Endodermal cell (in vitro differentiated cells): Measurements from ENCODE around the gene MYORG. TPM values are rescaled to one million over a fixed set of nuclear protein-coding genes. Genes with fewer than 3 reads are reported as not detected.

Experiments used
- DNase-seq: peaks from one replicate; pipeline ENCODE4 v3.0.0-alpha.2; 2017
- H3K27ac ChIP-seq: 2 replicates; pipeline ENCODE4 v1.5.1; 2013; ENCODE audit warnings: mild to moderate bottlenecking, low read depth, low read length, moderate library complexity
- H3K27me3 ChIP-seq: 2 replicates; pipeline ENCODE4 v1.6.1; 2013; ENCODE audit warnings: mild to moderate bottlenecking, low read length, moderate library complexity; ENCODE audit not compliant: insufficient read depth, control insufficient read depth, poor library complexity, severe bottlenecking
- H3K36me3 ChIP-seq: 2 replicates; pipeline ENCODE4 v1.7.0; 2013; ENCODE audit warnings: mild to moderate bottlenecking, low read length, moderate library complexity; ENCODE audit not compliant: control insufficient read depth, insufficient read depth
- H3K4me1 ChIP-seq: one replicate; pipeline ENCODE4 v1.7.0; 2013; ENCODE audit warnings: low read length; ENCODE audit not compliant: control insufficient read depth, insufficient read depth
- H3K4me3 ChIP-seq: 2 replicates; pipeline ENCODE4 v1.5.1; 2013; ENCODE audit warnings: mild to moderate bottlenecking, low read length, moderate library complexity
- H3K9ac ChIP-seq: 2 replicates; pipeline ENCODE4 v1.6.1; 2013; ENCODE audit warnings: mild to moderate bottlenecking, low read length, moderate library complexity; ENCODE audit not compliant: poor library complexity, severe bottlenecking; ENCODE audit errors: extremely low read depth
- H3K9me3 ChIP-seq: 2 replicates; pipeline ENCODE4 v1.6.1; 2013; ENCODE audit warnings: mild to moderate bottlenecking, low read length, moderate library complexity; ENCODE audit not compliant: control insufficient read depth
- H3K27ac Mint-ChIP-seq: 2 replicates; pipeline ENCODE4 v1.8.0; 2020; ENCODE audit warnings: mixed read lengths
- H3K27me3 Mint-ChIP-seq: 2 replicates; pipeline ENCODE4 v1.8.0; 2021; ENCODE audit warnings: mild to moderate bottlenecking, mixed read lengths; ENCODE audit not compliant: insufficient read depth
- H3K36me3 Mint-ChIP-seq: 2 replicates; pipeline ENCODE4 v1.8.0; 2020; ENCODE audit warnings: low read depth, mixed read lengths
- H3K4me1 Mint-ChIP-seq: 2 replicates; pipeline ENCODE4 v1.8.0; 2020; ENCODE audit warnings: mixed read lengths
- H3K4me3 Mint-ChIP-seq: 2 replicates; pipeline ENCODE4 v1.8.0; 2020; ENCODE audit warnings: mild to moderate bottlenecking, moderate library complexity, mixed read lengths
- H3K9me3 Mint-ChIP-seq: 2 replicates; pipeline ENCODE4 v1.8.0; 2020; ENCODE audit warnings: mild to moderate bottlenecking, mixed read lengths
- CTCF ChIP-seq: fragments of 200-600 bp; sonication (generic); conservative IDR thresholded peaks from 2 replicates; pipeline ENCODE4 v1.5.0; 2021; ENCODE audit warnings: antibody characterized with exemption, mild to moderate bottlenecking
- WGBS, 2 experiments: methylation state at CpG; one replicate each; pipeline versions ENCODE4 v1.1.5 to v1.1.7; 2013; ENCODE audit warnings: missing lambda C conversion rate in 2 of 2, mixed read lengths in 1 of 2; ENCODE audit not compliant: insufficient coverage in 1 of 2, insufficient read length in 1 of 2; 5-methylcytosine and 5-hydroxymethylcytosine counted together
- total RNA-seq, 2 donors: library from RNA; stranded (reverse); fragmentation: NEBNext Ultra II Directional in 1 of 2; extraction: Animal tissue kit (Norgen Biotek cat#: 25700) in 1 of 2; gene quantifications; 2 replicates in 1 of 2; 3 replicates in 1 of 2; pipeline ENCODE4 v1.2.1, GENCODE V29; 2021

MYORG gene
- total RNA-seq, 2 donors from 2014 or later, result 56.7 to 58.8 TPM

- Histone ChIP-seq H3K4me1 (no peaks in the 10 kb centered on the region), H3K4me3 (no peak overlapping the region), H3K9me3 (no peaks in the 10 kb centered on the region), H3K36me3 (no peaks in the 10 kb centered on the region), H3K27ac (no peak overlapping the region), H3K9ac (no peak overlapping the region), H3K27me3 (no peaks in the 10 kb centered on the region)
- Mint-ChIP-seq H3K9me3 (no peaks in the 10 kb centered on the region), H3K36me3 (no peaks in the 10 kb centered on the region), H3K4me3 (no peak overlapping the region), H3K4me1 (no peaks in the 10 kb centered on the region), H3K27me3 (no peaks in the 10 kb centered on the region), H3K27ac (no peak overlapping the region)
- no peak for TF ChIP-seq CTCF
- peak; percentile 94 for DNase-seq
- WGBS, 2 experiments, result 0 to 10% methylated on average over 3 to 4 of the region's 6 CpGs
These were observed 36.6 kb upstream of the MYORG start for GRCh38 chr9:34413231-34413852.

- no peaks in the 10 kb centered on the region for H3K36me3 ChIP-seq
- Mint-ChIP-seq H3K27ac (no peak overlapping the region), H3K27me3 (no peaks in the 10 kb centered on the region), H3K4me3 (no peak overlapping the region), H3K9me3 (no peaks in the 10 kb centered on the region), H3K36me3 (no peaks in the 10 kb centered on the region), H3K4me1 (no peaks in the 10 kb centered on the region)
- no peaks in the 10 kb centered on the region for H3K9me3 ChIP-seq
- H3K27ac ChIP-seq, result no peak overlapping the region
- no peak overlapping the region for H3K9ac ChIP-seq
- WGBS, 2 experiments, result 38 to 50% methylated on average over 1 of the region's 1 CpG
- no peaks in the 10 kb centered on the region for H3K27me3 ChIP-seq
- DNase-seq, result no peak
- H3K4me1 ChIP-seq, result no peaks in the 10 kb centered on the region
- H3K4me3 ChIP-seq, result no peak overlapping the region
- no peak for TF ChIP-seq CTCF
These were observed 35.6 kb upstream of the MYORG start for GRCh38 chr9:34412336-34412735.

- Mint-ChIP-seq H3K9me3 (no peaks in the 10 kb centered on the region), H3K27ac (no peak overlapping the region), H3K4me3 (no peak overlapping the region), H3K4me1 (peaks cover 5% of the 10 kb centered on the region), H3K36me3 (peaks cover 5% of the 10 kb centered on the region), H3K27me3 (no peaks in the 10 kb centered on the region)
- Histone ChIP-seq H3K9ac (no peak overlapping the region), H3K27me3 (no peaks in the 10 kb centered on the region), H3K9me3 (no peaks in the 10 kb centered on the region), H3K4me1 (no peaks in the 10 kb centered on the region), H3K4me3 (no peak overlapping the region), H3K27ac (no peak overlapping the region), H3K36me3 (peaks cover 12% of the 10 kb centered on the region)
- TF ChIP-seq CTCF, result no peak
- no peak for DNase-seq
- WGBS, 2 experiments, result 92% methylated on average over 2 of the region's 2 CpGs; no CpG with 5 or more reads in 1 of the 2 experiments
These were observed 32.5 kb upstream of the MYORG start for GRCh38 chr9:34409154-34409553.
